Astrocyte (in vitro differentiated cells and primary cell): ENCODE data around the gene RAB8A.

Source experiments
- EZH2 ChIP-seq: IDR thresholded peaks from 2 replicates; pipeline ENCODE4 v1.6.1; 2012; ENCODE audit warnings: mild to moderate bottlenecking, low read length, inconsistent platforms; ENCODE audit not compliant: insufficient read depth
- TF ChIP-seq, protein P1 (sequence below): IDR thresholded peaks from 2 replicates; pipeline ENCODE4 v1.5.1; 2011; ENCODE audit warnings: low read depth, mild to moderate bottlenecking, inconsistent platforms, low read length, moderate library complexity; ENCODE audit not compliant: insufficient read depth

DNA sequence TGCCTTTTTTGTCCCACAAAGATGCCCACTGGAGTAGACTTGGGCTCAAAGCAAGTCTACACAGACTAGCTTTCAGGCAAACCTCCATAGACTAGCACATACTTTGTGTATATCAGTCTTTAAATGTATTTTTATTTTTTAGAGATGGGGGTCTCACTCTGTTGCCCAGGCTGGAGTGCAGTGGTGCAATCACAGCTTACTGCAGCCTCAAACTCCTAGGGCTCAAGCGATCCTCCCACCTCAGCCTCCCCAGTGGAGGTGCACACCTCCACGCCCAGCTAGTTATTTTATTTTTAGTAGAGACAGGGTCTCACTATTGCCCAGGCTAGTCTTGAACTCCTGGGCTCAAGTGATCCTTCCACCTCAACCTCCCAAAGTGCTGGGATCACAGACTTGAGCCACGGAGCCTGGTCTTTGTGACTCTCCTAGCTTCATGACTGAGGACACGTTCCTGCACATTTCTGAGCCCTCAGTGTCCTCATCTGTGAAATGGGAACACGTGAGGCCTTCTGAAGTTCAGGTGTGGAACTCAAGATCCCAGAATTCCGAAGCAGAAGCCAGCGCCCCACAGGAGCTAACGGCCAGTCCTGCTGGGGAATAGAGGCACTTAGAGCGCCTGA, 40.5 kb upstream of the RAB8A start:
- TF ChIP-seq, protein P1, sequence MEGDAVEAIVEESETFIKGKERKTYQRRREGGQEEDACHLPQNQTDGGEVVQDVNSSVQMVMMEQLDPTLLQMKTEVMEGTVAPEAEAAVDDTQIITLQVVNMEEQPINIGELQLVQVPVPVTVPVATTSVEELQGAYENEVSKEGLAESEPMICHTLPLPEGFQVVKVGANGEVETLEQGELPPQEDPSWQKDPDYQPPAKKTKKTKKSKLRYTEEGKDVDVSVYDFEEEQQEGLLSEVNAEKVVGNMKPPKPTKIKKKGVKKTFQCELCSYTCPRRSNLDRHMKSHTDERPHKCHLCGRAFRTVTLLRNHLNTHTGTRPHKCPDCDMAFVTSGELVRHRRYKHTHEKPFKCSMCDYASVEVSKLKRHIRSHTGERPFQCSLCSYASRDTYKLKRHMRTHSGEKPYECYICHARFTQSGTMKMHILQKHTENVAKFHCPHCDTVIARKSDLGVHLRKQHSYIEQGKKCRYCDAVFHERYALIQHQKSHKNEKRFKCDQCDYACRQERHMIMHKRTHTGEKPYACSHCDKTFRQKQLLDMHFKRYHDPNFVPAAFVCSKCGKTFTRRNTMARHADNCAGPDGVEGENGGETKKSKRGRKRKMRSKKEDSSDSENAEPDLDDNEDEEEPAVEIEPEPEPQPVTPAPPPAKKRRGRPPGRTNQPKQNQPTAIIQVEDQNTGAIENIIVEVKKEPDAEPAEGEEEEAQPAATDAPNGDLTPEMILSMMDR = no peak
- TF ChIP-seq EZH2 = no peak
